GM19452 (cell line): ENCODE data around the gene MYO16.

ENCODE experiments used
- ATAC-seq: cut with Tn5 transposase; IDR thresholded peaks from one replicate; pipeline ENCODE4 v1.9.1; 2021; ENCODE audit not compliant: unreplicated experiment

MYO16 gene

GRCh38 chr13:109146912-109147647 lies 517.7 kb downstream of the MYO16 start:
- no peak for ATAC-seq

GRCh38 chr13:109148243-109148642 lies 518.8 kb downstream of the MYO16 start:
- ATAC-seq = no peak

- ATAC-seq = no peak
Observed at GRCh38 chr13:109150696-109151095, 521.3 kb downstream of the MYO16 start.

- ATAC-seq = no peak
Observed at GRCh38 chr13:109151255-109151654, 521.8 kb downstream of the MYO16 start.

GRCh38 chr13:109151696-109152095 lies 522.3 kb downstream of the MYO16 start:
- ATAC-seq = no peak

- ATAC-seq = no peak
Observed at GRCh38 chr13:109152311-109152820, 523.0 kb downstream of the MYO16 start.

GRCh38 chr13:109152941-109153340 lies 523.5 kb downstream of the MYO16 start:
- ATAC-seq = no peak

GRCh38 chr13:109154146-109154545 lies 524.7 kb downstream of the MYO16 start:
- no peak for ATAC-seq

GRCh38 chr13:109154546-109154945 lies 525.1 kb downstream of the MYO16 start:
- no peak for ATAC-seq

- no peak for ATAC-seq
Observed at GRCh38 chr13:109154966-109155761, 525.8 kb downstream of the MYO16 start.

GRCh38 chr13:109156181-109156935 lies 526.9 kb downstream of the MYO16 start:
- ATAC-seq = no peak

- ATAC-seq = no peak
Observed at GRCh38 chr13:109157275-109157674, 527.9 kb downstream of the MYO16 start.

- ATAC-seq = no peak
Observed at GRCh38 chr13:109158383-109158782, 529.0 kb downstream of the MYO16 start.

- ATAC-seq = no peak
Observed at GRCh38 chr13:109159650-109160309, 530.4 kb downstream of the MYO16 start.

GRCh38 chr13:109160357-109160756 lies 530.9 kb downstream of the MYO16 start:
- peak; percentile 38 for ATAC-seq

GRCh38 chr13:109160887-109161669 lies 531.7 kb downstream of the MYO16 start:
- peak; percentile 32 for ATAC-seq

GRCh38 chr13:109162248-109163036 lies 533.0 kb downstream of the MYO16 start:
- ATAC-seq = peak; percentile 72

GRCh38 chr13:109163037-109163379 lies 533.6 kb downstream of the MYO16 start:
- peak; percentile 2 for ATAC-seq

GRCh38 chr13:109165417-109165904 lies 536.0 kb downstream of the MYO16 start:
- ATAC-seq = no peak
